K562 (cell line): ENCODE results near the gene ACTL7B.

ENCODE experiments used
- ATF7 ChIP-seq: fragments of 450-650 bp; IDR thresholded peaks from 2 replicates; pipeline ENCODE4 v1.7.1; 2014; ENCODE audit warnings: mild to moderate bottlenecking, moderate library complexity
- CHD1 ChIP-seq: fragments of 200-600 bp; sonication (generic); IDR thresholded peaks from one replicate; pipeline ENCODE4 v1.6.1; 2012; ENCODE audit warnings: mild to moderate bottlenecking, moderate library complexity, low read length, inconsistent platforms
- RFX5 ChIP-seq: IDR thresholded peaks from 2 replicates; pipeline ENCODE4 v1.6.1; 2011; ENCODE audit warnings: low read depth, mild to moderate bottlenecking, improper control_type of control experiment, low read length
- SNRNP70 ChIP-seq: fragments of 200-400 bp; formaldehyde crosslinking; optimal IDR thresholded peaks from 2 replicates; pipeline ENCODE3; 2017; ENCODE audit warnings: low read depth, low read length
- ZNF121 ChIP-seq: sonication (generic); formaldehyde crosslinking; conservative IDR thresholded peaks from 2 replicates; pipeline ENCODE4 v1.8.0; 2022; ENCODE audit warnings: missing genetic modification reagents

DNA sequence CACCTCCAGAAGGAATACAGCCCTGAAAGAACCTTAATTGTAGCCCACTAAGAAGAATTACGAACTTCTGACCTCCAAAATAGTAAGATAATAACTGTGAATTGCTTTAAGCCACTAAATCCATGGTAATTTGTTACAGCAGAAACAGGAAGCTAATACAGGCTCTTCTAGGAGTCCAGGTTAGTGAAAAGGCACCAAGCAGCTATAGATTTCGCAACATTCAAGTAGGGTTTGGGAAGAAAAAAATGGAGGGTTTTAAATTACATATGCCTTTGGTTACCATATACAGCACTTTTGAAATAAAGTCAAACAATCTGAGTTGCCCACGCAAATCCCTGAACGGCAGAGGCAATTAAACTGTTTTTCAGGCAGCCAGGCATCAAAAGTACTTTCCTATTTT lies 4.6 kb upstream of the ACTL7B start:
- TF ChIP-seq ATF7 (no peak), RFX5 (no peak), ZNF121 (CRISPR knock-in tag) (no peak), SNRNP70 (no peak), CHD1 (no peak)
